T-helper 22 cell (primary cell): ENCODE results near the gene EIF2A.
"Not testable (repeated sequence)": the region's sequence is repeated elsewhere in the genome, so short reads cannot be mapped to it uniquely, and the experiment has no call there.

ENCODE experiments used
- DNase-seq: peaks from one replicate; pipeline ENCODE4 v3.0.0-alpha.2; 2020; ENCODE audit warnings: low read depth

The EIF2A gene

GRCh38 chr3:150543531-150543930 is 3.1 kb upstream of the EIF2A start:
- DNase-seq, result no peak

- DNase-seq, result no peak
These were observed 2.5 kb upstream of the EIF2A start for GRCh38 chr3:150544041-150544440.

- no peak for DNase-seq
These were observed 1.9 kb upstream of the EIF2A start for GRCh38 chr3:150544726-150545125.

GRCh38 chr3:150545419-150546225 is 965 bp upstream of the EIF2A start:
- no peak for DNase-seq

- DNase-seq, result no peak
These were observed 606 bp downstream of the EIF2A start for GRCh38 chr3:150547045-150547741.

GRCh38 chr3:150555859-150556436 is 9.4 kb downstream of the EIF2A start:
- no peak for DNase-seq

GRCh38 chr3:150556792-150557191 is 10.2 kb downstream of the EIF2A start:
- DNase-seq, result no peak

GRCh38 chr3:150557725-150558124 is 11.1 kb downstream of the EIF2A start:
- DNase-seq, result no peak

GRCh38 chr3:150564243-150564642 is 17.7 kb downstream of the EIF2A start:
- no peak for DNase-seq

- no peak for DNase-seq
These were observed 20.7 kb downstream of the EIF2A start for GRCh38 chr3:150567328-150567727.

- DNase-seq, result no peak
These were observed 31.3 kb downstream of the EIF2A start for GRCh38 chr3:150577855-150578254.

GRCh38 chr3:150581174-150581573 is 34.6 kb downstream of the EIF2A start:
- no peak for DNase-seq

GRCh38 chr3:150582620-150583019 is 36.0 kb downstream of the EIF2A start:
- DNase-seq, result no peak

- no peak for DNase-seq
These were observed 36.4 kb downstream of the EIF2A start for GRCh38 chr3:150583028-150583427.

- DNase-seq, result no peak
These were observed 41.6 kb downstream of the EIF2A start for GRCh38 chr3:150588027-150588830.

GRCh38 chr3:150589759-150590158 is 43.2 kb downstream of the EIF2A start:
- DNase-seq, result no peak

GRCh38 chr3:150594150-150594549 is 47.6 kb downstream of the EIF2A start:
- no peak for DNase-seq

GRCh38 chr3:150597646-150598045 is 51.1 kb downstream of the EIF2A start:
- no peak for DNase-seq

- no peak for DNase-seq
These were observed 53.2 kb downstream of the EIF2A start for GRCh38 chr3:150599611-150600297.

- not testable (repeated sequence) for DNase-seq
These were observed 54.3 kb downstream of the EIF2A start for GRCh38 chr3:150600647-150601530.
